Brain microvascular endothelial cell (primary cell): ENCODE measurements around the gene MAT2B.
A peak's percentile ranks its signal among the peaks of the same experiment; 100 is the strongest.

Experiments
- DNase-seq: peaks from one replicate; pipeline ENCODE4 v3.0.0-alpha.2; 2020
- H3K27ac ChIP-seq: fragments of 250-450 bp; sonication (Bioruptor Pico); 2 replicates; pipeline ENCODE4 v1.5.1; 2020; ENCODE audit warnings: mild to moderate bottlenecking, moderate library complexity
- H3K27me3 ChIP-seq: fragments of 250-450 bp; sonication (Bioruptor Pico); replicated peaks from 2 replicates; pipeline ENCODE4 v1.5.1; 2020; ENCODE audit warnings: mild to moderate bottlenecking
- H3K36me3 ChIP-seq: fragments of 250-450 bp; sonication (Bioruptor Pico); replicated peaks from 2 replicates; pipeline ENCODE4 v1.5.1; 2020; ENCODE audit warnings: mild to moderate bottlenecking
- H3K4me3 ChIP-seq: 2 replicates; pipeline ENCODE4 v1.5.1; 2011; ENCODE audit warnings: low read depth, mild to moderate bottlenecking, control low read depth, low read length, moderate library complexity
- in situ Hi-C: cut with HindIII; loops from 2 replicates; pipeline ENCODE4 v1.10.0; 2017; ENCODE audit warnings: low sequenced_read_pairs, low pct_ligation_motif_present
- TF ChIP-seq, protein P1 (sequence below): IDR thresholded peaks from 2 replicates; pipeline ENCODE4 v1.5.1; 2011; ENCODE audit warnings: low read depth, mild to moderate bottlenecking, moderate library complexity, low read length, control low read depth, inconsistent platforms; ENCODE audit errors: missing control alignments

The MAT2B gene

DNA sequence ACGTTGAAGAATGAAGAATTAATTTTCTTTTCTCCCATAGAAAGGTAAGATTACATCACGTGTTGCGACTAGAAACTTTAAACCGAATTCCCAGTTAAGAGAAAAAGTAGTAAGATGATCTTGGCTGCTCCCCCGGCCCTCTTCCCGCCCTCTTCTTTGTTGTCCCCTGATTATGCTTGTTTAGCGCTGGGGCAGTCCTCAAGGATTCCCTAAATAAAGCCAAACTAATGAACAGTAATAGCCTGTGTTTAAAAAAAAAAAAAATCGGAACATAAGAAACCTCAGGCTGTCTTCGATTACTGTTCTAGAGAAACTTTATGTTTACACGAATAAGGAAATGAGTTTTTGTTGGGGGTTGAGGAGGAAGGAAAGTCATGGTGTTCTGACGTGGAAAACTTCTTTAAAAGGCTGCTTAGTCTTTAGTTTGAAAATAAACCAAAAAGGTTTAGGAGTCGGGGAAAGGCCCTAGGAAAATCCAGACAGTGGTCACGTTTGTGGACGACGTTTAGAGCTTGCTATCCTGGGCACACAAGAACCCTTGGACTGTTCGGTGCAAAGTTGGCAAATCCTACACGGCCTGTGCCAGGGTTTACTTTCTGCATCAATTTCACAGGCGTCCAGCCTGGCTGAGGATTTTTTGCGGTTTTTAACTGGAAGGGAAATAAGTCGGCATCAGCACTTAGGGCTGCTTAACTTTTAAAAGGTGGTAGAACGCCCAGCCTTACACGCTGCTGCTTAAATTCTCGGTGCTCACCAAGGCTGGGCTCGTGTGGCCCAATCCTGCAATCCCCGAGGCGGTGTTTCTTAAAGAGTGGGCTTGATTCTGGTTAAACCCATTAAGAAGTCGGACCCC, 1.1 kb upstream of the MAT2B start:
- DNase-seq = peak; percentile 25
- TF ChIP-seq, protein P1, sequence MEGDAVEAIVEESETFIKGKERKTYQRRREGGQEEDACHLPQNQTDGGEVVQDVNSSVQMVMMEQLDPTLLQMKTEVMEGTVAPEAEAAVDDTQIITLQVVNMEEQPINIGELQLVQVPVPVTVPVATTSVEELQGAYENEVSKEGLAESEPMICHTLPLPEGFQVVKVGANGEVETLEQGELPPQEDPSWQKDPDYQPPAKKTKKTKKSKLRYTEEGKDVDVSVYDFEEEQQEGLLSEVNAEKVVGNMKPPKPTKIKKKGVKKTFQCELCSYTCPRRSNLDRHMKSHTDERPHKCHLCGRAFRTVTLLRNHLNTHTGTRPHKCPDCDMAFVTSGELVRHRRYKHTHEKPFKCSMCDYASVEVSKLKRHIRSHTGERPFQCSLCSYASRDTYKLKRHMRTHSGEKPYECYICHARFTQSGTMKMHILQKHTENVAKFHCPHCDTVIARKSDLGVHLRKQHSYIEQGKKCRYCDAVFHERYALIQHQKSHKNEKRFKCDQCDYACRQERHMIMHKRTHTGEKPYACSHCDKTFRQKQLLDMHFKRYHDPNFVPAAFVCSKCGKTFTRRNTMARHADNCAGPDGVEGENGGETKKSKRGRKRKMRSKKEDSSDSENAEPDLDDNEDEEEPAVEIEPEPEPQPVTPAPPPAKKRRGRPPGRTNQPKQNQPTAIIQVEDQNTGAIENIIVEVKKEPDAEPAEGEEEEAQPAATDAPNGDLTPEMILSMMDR = no peak
- in situ Hi-C loops = no loop called here
- H3K4me3 ChIP-seq = peak overlapping the region; percentile 64
- H3K27ac ChIP-seq = peak overlapping the region; percentile 93
- no peaks in the 10 kb centered on the region for H3K36me3 ChIP-seq
- H3K27me3 ChIP-seq = no peaks in the 10 kb centered on the region

DNA sequence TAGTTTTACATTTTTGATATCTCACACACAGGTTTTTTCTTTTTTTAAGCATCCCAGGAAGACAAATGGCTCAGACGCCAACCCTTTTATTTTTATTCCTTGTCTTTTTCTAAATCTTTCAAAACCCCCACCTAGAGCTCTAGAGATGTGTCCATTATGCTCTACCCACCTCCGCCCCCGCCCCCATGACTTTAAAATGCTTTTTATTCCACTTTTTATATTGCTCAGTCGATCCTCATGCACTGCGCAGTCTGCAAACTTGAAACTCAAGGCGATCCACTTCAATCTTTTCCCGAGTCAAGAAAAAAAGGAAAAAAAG, 411 bp upstream of the MAT2B start:
- in situ Hi-C loops = no loop called here
- TF ChIP-seq, protein P1 = no peak
- Histone ChIP-seq H3K4me3 (peak overlapping the region; percentile 64), H3K27ac (peak overlapping the region; percentile 93), H3K36me3 (no peaks in the 10 kb centered on the region), H3K27me3 (no peaks in the 10 kb centered on the region)
- DNase-seq = no peak

DNA sequence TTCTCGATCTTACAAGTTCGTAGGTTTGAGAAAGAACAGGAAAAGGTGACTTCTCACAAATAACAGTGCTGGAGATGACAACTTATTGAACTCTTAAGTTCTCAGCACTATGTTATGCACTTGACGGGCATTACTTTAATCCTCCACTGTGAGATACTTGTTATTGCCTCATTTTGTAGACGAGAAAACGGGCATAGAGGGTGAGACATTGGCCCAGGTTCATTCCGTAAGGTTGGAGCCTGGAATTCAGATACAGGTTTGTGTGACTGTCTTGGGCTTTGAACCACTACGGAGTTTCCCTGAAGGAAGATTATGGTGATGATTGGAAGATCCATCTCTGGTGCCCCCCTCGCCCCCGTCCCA, 657 bp downstream of the MAT2B start:
- peak overlapping the region; percentile 93 for H3K27ac ChIP-seq
- peak overlapping the region; percentile 64 for H3K4me3 ChIP-seq
- in situ Hi-C loops = no loop called here
- H3K27me3 ChIP-seq = no peaks in the 10 kb centered on the region
- TF ChIP-seq, protein P1 = no peak
- DNase-seq = peak; percentile 9
- no peaks in the 10 kb centered on the region for H3K36me3 ChIP-seq

DNA sequence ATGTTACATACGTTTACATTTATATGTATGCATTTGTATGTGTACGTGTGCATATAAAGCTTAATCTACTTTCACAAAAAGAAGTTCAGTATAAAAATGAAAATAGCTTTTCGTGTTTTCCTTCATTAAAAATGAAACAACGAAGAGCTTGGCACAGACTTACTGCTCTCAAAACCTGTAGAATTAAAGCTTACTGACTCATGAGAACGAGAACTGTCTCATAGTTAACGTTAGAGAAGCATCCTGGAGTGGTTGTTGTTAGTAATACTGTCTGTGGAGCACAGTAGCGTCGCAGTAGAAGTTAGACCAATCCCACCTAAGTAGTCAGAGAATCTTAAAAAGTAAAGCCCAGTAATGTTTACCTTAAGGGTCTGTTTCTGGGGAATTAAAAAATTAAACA, 1.3 kb downstream of the MAT2B start:
- H3K36me3 ChIP-seq = no peaks in the 10 kb centered on the region
- in situ Hi-C loops = no loop called here
- no peaks in the 10 kb centered on the region for H3K27me3 ChIP-seq
- H3K4me3 ChIP-seq = peak overlapping the region; percentile 64
- peak overlapping the region; percentile 93 for H3K27ac ChIP-seq
- DNase-seq = peak; percentile 6
- TF ChIP-seq, protein P1 = no peak

DNA sequence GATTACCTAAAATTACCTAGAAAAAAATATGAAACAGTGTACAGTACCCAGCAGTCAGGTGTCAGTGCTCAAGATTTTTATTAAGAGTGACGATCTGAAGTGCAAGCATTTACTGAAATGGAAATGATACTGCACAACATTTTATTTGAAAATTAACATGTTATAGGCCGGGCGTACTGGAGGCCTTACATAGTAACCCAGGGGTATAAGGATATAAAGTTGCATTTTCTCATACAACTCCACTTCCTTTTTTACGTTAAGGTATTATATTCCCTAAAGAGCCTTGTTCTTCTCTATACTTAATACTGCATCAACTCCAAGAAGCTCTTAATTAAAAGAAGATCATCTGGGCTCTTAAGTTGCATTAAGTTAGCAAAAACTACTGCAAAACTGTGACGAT, 3.3 kb downstream of the MAT2B start:
- Histone ChIP-seq H3K36me3 (peaks cover 13% of the 10 kb centered on the region), H3K4me3 (no peak overlapping the region), H3K27me3 (no peaks in the 10 kb centered on the region), H3K27ac (peak overlapping the region; percentile 57)
- in situ Hi-C loops = no loop called here
- TF ChIP-seq, protein P1 = no peak
- DNase-seq = no peak
